Measurements from ENCODE around the gene GAR1.

GAR1 gene

GRCh38 chr4:109872950-109873656 lies 57.5 kb downstream of the GAR1 start:
- 86 to 90% methylated on average over 3 to 4 of the region's 6 CpGs for WGBS, 2 experiments (ENCODE audit: insufficient coverage in 2 of 2)
- Histone ChIP-seq H3K4me3 (ENCODE audit: extremely low read depth, insufficient read depth, low read length, poor library complexity, severe bottlenecking) (no peak overlapping the region), H3K9me3 (ENCODE audit: control insufficient read depth, low read length) (no peaks in the 10 kb centered on the region), H3K27ac (ENCODE audit: low read depth, low read length, severe bottlenecking) (no peak overlapping the region), H3K36me3 (ENCODE audit: control insufficient read depth, insufficient read depth, low read length) (no peaks in the 10 kb centered on the region), H3K4me1 (ENCODE audit: control insufficient read depth, insufficient read depth, low read length, poor library complexity, severe bottlenecking) (no peaks in the 10 kb centered on the region)

GRCh38 chr4:109873791-109874514 lies 58.4 kb downstream of the GAR1 start:
- no peak overlapping the region for H3K4me3 ChIP-seq (ENCODE audit: extremely low read depth, insufficient read depth, low read length, poor library complexity, severe bottlenecking)
- no peaks in the 10 kb centered on the region for H3K9me3 ChIP-seq (ENCODE audit: control insufficient read depth, low read length)
- no peaks in the 10 kb centered on the region for H3K4me1 ChIP-seq (ENCODE audit: control insufficient read depth, insufficient read depth, low read length, poor library complexity, severe bottlenecking)
- H3K36me3 ChIP-seq (ENCODE audit: control insufficient read depth, insufficient read depth, low read length): no peaks in the 10 kb centered on the region
- H3K27ac ChIP-seq (ENCODE audit: low read depth, low read length, severe bottlenecking): no peak overlapping the region
- WGBS, 2 experiments (ENCODE audit: insufficient coverage in 2 of 2): 68 to 80% methylated on average over 8 to 9 of the region's 11 CpGs
